ENCODE results near the gene NFIA.

NFIA gene

DNA sequence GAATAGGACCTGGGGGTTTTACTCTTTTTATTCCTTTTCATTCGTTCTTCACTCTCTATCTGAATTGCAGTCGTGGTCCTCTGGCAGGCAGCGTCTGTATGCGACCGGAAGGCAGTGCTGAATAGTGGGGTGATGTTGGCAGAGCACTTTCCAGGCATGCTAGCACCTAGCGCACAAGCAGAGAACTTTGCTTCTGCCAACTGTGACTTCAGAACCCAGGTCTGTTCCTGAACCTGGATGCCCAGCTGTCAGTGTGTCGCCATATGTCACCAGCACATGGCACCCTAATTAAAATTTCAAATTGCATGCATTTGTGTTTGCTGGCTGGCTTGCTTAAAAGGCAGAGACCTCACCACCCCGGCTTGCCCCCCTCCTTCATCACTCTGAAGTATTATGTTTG lies 116.2 kb downstream of the NFIA start:
- no peaks in the 10 kb centered on the region for H3K9me2 ChIP-seq (replicated peaks; ENCODE audit: low read depth, low read length)
- H3F3A ChIP-seq (ENCODE audit: low read depth), result no peaks in the 10 kb centered on the region
- no peaks in the 10 kb centered on the region for H3K9me3 ChIP-seq (ENCODE audit: insufficient read depth, low read depth, low read length)
- H3K9ac ChIP-seq (ENCODE audit: low read depth, low read length, poor library complexity, severe bottlenecking), result no peak overlapping the region
- no peaks in the 10 kb centered on the region for H3K36me3 ChIP-seq (ENCODE audit: insufficient read depth, low read length)
- H3K27me3 ChIP-seq (ENCODE audit: insufficient read depth, low read length, poor library complexity, severe bottlenecking), result no peaks in the 10 kb centered on the region
- H3K79me2 ChIP-seq (ENCODE audit: insufficient read depth, low read length), result no peaks in the 10 kb centered on the region
- no peak overlapping the region for H3K4me3 ChIP-seq (ENCODE audit: low read length, poor library complexity, severe bottlenecking)
- no peak overlapping the region for H2AFZ ChIP-seq (ENCODE audit: low read length)
- no peak overlapping the region for H3K4me2 ChIP-seq (ENCODE audit: low read depth, low read length, poor library complexity, severe bottlenecking)
- no peaks in the 10 kb centered on the region for H3K4me1 ChIP-seq (ENCODE audit: insufficient read depth, low read length, poor library complexity, severe bottlenecking)
- TF ChIP-seq EZH2phosphoT487 (IDR thresholded peaks at IDR 0.05; ENCODE audit: borderline replicate concordance), result no peak
- TF ChIP-seq, protein P1, sequence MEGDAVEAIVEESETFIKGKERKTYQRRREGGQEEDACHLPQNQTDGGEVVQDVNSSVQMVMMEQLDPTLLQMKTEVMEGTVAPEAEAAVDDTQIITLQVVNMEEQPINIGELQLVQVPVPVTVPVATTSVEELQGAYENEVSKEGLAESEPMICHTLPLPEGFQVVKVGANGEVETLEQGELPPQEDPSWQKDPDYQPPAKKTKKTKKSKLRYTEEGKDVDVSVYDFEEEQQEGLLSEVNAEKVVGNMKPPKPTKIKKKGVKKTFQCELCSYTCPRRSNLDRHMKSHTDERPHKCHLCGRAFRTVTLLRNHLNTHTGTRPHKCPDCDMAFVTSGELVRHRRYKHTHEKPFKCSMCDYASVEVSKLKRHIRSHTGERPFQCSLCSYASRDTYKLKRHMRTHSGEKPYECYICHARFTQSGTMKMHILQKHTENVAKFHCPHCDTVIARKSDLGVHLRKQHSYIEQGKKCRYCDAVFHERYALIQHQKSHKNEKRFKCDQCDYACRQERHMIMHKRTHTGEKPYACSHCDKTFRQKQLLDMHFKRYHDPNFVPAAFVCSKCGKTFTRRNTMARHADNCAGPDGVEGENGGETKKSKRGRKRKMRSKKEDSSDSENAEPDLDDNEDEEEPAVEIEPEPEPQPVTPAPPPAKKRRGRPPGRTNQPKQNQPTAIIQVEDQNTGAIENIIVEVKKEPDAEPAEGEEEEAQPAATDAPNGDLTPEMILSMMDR (conservative IDR thresholded peaks at IDR 0.05; ENCODE audit: low read length), result no peak
- H4K20me1 ChIP-seq (ENCODE audit: insufficient read depth, low read length, poor library complexity, severe bottlenecking), result no peaks in the 10 kb centered on the region

DNA sequence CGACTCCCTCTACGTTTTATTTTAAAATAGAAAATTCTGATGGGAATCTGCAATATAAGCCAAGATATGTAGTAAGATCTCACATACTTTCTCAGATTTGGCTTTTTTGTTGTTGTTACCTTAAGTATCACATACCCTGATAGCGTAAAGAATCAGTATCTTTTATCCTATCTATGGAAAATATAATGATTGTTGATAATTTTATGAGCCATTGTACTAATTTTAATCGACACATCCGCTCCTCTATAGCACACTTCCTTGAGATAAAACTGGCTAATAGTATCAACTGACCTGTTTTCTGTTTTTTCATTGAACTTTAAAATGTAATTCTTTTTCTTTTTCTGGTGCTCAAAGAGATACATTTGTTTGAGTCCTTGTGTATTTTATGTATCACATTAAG lies 118.7 kb downstream of the NFIA start:
- H3K4me3 ChIP-seq (ENCODE audit: low read length, poor library complexity, severe bottlenecking), result no peak overlapping the region
- H2AFZ ChIP-seq (ENCODE audit: low read length), result no peak overlapping the region
- no peaks in the 10 kb centered on the region for H3K36me3 ChIP-seq (ENCODE audit: insufficient read depth, low read length)
- no peaks in the 10 kb centered on the region for H3F3A ChIP-seq (ENCODE audit: low read depth)
- H3K9ac ChIP-seq (ENCODE audit: low read depth, low read length, poor library complexity, severe bottlenecking), result no peak overlapping the region
- no peak for TF ChIP-seq EZH2phosphoT487 (IDR thresholded peaks at IDR 0.05; ENCODE audit: borderline replicate concordance)
- TF ChIP-seq, protein P1 (conservative IDR thresholded peaks at IDR 0.05; ENCODE audit: low read length), result no peak
- no peaks in the 10 kb centered on the region for H3K79me2 ChIP-seq (ENCODE audit: insufficient read depth, low read length)
- H3K9me2 ChIP-seq (replicated peaks; ENCODE audit: low read depth, low read length), result no peaks in the 10 kb centered on the region
- no peaks in the 10 kb centered on the region for H4K20me1 ChIP-seq (ENCODE audit: insufficient read depth, low read length, poor library complexity, severe bottlenecking)
- H3K27me3 ChIP-seq (ENCODE audit: insufficient read depth, low read length, poor library complexity, severe bottlenecking), result no peaks in the 10 kb centered on the region
- no peaks in the 10 kb centered on the region for H3K9me3 ChIP-seq (ENCODE audit: insufficient read depth, low read depth, low read length)
- no peak overlapping the region for H3K4me2 ChIP-seq (ENCODE audit: low read depth, low read length, poor library complexity, severe bottlenecking)
- H3K4me1 ChIP-seq (ENCODE audit: insufficient read depth, low read length, poor library complexity, severe bottlenecking), result no peaks in the 10 kb centered on the region

DNA sequence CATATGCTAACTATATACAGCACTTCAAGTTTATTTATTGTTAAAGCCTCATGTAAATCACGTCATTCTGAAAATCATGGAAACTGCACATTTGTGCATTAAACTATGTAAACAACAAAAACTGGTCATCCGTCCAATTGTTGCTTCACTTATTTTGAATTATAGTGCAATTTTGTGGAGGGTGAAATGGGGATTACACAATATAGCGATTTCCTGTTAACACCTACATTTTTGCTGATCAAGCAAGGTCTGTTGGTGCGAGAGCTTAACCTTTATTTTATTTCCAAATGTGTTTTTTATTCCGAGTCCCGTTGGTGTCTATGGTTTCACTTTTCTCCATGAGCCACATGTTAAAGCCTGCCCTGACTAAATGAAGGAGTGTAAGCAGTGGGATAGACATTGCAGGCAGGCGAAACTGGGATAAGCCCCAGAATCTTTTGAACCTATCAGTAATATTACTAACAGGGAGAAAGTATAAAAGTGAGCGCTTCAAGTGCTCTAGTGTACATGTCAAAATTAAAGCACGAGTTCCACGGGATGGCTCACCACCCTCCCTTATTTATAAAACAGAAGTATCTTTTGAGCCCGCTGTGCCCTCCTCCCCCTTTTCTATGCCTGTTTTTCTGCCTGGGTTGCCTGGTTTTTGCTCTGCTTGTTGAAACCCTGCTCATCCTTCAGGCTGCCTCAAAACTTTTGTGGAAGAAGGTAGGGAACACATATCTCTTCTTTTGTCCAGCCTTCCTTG lies 120.7 kb downstream of the NFIA start:
- Histone ChIP-seq H3K27me3 (ENCODE audit: insufficient read depth, low read length, poor library complexity, severe bottlenecking) (no peaks in the 10 kb centered on the region), H3K9me2 (replicated peaks; ENCODE audit: low read depth, low read length) (no peaks in the 10 kb centered on the region), H4K20me1 (ENCODE audit: insufficient read depth, low read length, poor library complexity, severe bottlenecking) (no peaks in the 10 kb centered on the region), H3K9ac (ENCODE audit: low read depth, low read length, poor library complexity, severe bottlenecking) (no peak overlapping the region), H3K9me3 (ENCODE audit: insufficient read depth, low read depth, low read length) (no peaks in the 10 kb centered on the region), H3K4me1 (ENCODE audit: insufficient read depth, low read length, poor library complexity, severe bottlenecking) (no peaks in the 10 kb centered on the region), H2AFZ (ENCODE audit: low read length) (0 out of 2 replicates have a peak overlapping the region, but pooled peaks have one; percentile 22), H3K4me2 (ENCODE audit: low read depth, low read length, poor library complexity, severe bottlenecking) (no peak overlapping the region), H3K79me2 (ENCODE audit: insufficient read depth, low read length) (no peaks in the 10 kb centered on the region), H3K4me3 (ENCODE audit: low read length, poor library complexity, severe bottlenecking) (no peak overlapping the region), H3K36me3 (ENCODE audit: insufficient read depth, low read length) (no peaks in the 10 kb centered on the region), H3F3A (ENCODE audit: low read depth) (no peaks in the 10 kb centered on the region)
- TF ChIP-seq, protein P1 (conservative IDR thresholded peaks at IDR 0.05; ENCODE audit: low read length), result no peak
- TF ChIP-seq EZH2phosphoT487 (IDR thresholded peaks at IDR 0.05; ENCODE audit: borderline replicate concordance), result no peak

All from Loucy (cell line).